ENCODE results near the gene DEPDC5. TPM values are rescaled to one million over a fixed set of nuclear protein-coding genes. Genes with fewer than 3 reads are reported as not detected.

DEPDC5 gene
- total RNA-seq, 1 donor from 2014 or later: 15.9 TPM

DNA sequence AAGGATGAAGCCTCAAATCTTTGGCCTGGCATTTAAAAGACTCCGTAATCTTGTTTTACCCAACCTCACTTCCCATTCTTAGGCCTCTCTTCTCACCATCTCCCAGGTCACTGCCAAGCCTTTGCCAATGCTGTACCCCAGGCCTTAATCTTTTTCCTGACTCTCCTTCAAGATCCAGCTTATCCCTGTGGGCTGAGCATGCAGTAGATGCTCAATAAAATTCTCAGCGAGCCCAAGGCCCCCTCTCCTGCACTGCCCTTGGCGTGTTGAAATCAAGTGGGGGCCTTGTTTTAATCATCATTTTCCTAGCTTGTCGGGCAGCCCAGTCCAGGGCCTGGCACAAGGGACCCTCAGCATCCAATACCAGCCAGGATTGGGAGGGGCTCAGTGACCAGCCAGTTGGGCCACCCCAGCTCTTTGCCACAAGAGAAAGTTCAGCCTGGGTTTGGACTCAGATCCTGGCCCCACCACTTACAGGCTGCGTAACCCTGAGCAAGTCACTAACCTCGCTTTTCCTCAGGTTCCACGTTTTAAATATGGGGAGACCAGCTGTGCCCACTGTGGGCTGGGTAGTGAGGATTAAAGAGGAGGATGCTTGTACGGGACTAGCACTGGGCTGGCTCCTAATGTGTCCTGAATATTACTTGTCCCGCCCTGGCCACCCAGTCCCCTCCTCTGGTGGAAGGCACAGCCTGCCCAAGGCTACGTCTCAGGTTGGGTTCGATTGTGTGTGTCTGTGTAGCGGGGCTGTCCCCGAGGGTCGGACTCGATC, 189.6 kb downstream of the DEPDC5 start:
- no peak for DNase-seq (ENCODE audit: low spot score in 2 of 2)
- FAIRE-seq: no peak

DNA sequence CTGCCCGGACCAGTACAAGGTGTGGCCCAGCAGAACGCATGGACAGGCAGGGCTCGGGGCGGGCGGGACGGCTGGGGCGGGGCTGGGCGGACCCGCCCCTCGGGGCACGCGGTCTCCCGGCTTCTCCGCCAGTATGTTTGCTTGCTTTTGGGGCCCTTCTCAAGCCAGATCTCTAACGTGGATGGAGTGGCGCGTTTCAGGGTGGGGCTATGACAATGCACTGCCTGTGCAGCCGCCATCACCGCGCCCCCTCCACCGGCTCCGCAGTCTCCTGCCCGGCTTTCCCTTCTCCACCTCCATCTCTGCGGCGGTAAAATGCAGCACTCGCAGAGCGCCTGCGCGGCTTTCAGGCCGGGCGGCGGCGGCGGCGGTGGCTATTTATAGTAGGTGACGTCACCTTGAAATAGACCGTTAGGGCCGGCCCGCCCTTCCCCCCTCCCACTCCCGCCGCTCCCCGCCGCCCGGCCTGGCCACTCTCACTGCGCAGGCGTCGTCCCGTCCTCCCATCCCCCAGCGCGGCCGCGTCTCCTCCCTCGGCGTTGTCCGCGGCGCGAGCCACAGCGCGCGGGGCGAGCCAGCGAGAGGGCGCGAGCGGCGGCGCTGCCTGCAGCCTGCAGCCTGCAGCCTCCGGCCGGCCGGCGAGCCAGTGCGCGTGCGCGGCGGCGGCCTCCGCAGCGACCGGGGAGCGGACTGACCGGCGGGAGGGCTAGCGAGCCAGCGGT, 190.3 kb downstream of the DEPDC5 start, which contains the start of gene YWHAH:
Gene YWHAH (plus strand): TSS at position 558 of the 722 bp plus-strand sequence. CDS start 199 bp downstream, outside the sequence.
- FAIRE-seq (no peak), DNase-seq (ENCODE audit: low spot score in 2 of 2) (peak; percentile 98 to 99)

- FAIRE-seq: no peak
- DNase-seq (ENCODE audit: low spot score in 2 of 2): peak; percentile 54 to 68
Observed at GRCh38 chr22:31944700-31945442, 191.1 kb downstream of the DEPDC5 start.

DNA sequence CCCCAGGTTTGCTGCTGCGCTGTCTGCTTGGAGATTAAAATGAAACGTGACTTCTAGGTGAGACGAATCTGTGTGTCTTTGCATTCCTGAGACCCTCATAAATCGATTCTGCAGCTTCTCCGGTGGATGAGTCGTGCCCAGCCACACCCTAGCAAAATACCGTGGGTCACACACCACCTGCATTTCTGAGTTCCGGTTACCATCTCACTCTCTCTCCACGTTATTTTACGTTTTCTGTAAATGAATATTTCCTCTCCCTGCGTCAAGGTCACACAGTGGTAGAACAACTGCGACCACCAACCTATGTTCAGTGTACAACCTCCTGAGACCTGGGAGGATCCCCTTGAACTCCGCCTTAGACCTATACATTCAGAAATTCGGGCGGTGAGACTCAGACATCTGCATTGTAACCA, 191.6 kb downstream of the DEPDC5 start:
- DNase-seq (ENCODE audit: low spot score in 2 of 2) (no peak), FAIRE-seq (no peak)

- DNase-seq (ENCODE audit: low spot score in 2 of 2) (no peak), FAIRE-seq (no peak)
Observed at GRCh38 chr22:31945971-31946680, 192.3 kb downstream of the DEPDC5 start.

DNA sequence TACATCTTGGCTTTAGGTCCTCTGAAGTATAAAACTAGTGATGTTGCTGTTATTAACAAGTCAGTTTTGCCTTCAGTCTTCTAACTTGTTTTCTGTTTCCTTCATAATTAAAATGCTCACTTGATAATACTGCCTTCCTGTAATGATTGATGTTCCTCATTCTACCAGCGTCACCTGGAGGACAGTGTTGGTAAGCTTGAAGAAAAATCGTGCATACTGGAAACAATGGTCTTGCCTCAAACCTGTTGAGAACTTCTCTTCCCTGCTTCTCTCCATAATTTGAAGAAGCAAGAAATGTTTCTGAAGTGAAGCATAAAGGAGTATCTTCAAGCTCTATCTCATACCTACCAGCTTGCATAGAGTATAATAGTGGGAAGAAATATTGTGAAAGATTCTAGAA, 193.5 kb downstream of the DEPDC5 start:
- FAIRE-seq: no peak

GRCh38 chr22:31948002-31948401, 194.2 kb downstream of the DEPDC5 start:
- no peak for DNase-seq (ENCODE audit: low spot score in 2 of 2)
- no peak for FAIRE-seq

More for the DNA sequence above, 193.5 kb downstream of the DEPDC5 start:
- no peak for DNase-seq (ENCODE audit: low spot score in 2 of 2)

DNA sequence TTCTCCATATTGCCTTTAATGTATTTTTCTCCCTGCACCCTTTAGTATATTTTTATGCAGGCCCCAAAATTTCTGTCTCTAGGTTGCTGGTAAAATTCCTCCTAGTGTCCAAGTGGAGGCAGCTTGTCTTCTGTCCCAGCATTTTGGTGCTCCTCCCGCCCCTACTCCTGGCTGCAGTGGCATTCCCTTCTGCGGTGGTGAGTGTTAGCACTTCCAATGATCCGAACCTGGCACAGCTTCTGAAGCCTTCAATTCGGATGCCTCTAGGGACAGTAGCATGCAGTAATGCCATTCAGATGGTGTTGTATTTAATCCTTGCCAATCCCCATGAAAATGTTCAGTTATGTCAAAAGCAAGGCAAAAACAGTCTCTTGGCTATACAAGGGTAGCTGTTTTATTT, 196.4 kb downstream of the DEPDC5 start:
- FAIRE-seq (no peak), DNase-seq (ENCODE audit: low spot score in 2 of 2) (no peak)

GRCh38 chr22:31951194-31952093, 197.6 kb downstream of the DEPDC5 start:
- FAIRE-seq (no peak), DNase-seq (ENCODE audit: low spot score in 2 of 2) (no peak)

GRCh38 chr22:31952094-31952401, 198.2 kb downstream of the DEPDC5 start:
- FAIRE-seq: no peak
- no peak for DNase-seq (ENCODE audit: low spot score in 2 of 2)

DNA sequence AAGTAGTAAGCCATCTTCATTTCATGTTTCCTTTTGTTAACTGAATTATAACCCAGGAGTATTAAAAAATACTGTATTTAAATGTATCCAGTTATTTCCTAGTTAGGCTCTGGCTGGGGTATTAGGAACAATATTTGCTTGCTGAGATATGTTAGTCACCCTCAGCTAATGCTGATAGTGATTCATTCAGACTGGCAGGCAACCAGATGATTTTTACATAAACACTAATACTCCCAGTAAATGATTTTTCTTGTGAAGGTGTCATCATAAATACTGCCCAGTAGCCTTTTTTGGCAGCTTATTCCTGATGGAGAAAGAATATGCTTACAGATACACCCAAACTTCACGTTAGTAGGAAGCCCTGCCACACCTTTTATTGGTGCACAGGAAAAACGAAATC, 198.7 kb downstream of the DEPDC5 start:
- DNase-seq (ENCODE audit: low spot score in 2 of 2) (no peak), FAIRE-seq (no peak)

GRCh38 chr22:31953261-31953660, 199.4 kb downstream of the DEPDC5 start:
- no peak for FAIRE-seq
- no peak for DNase-seq (ENCODE audit: low spot score in 2 of 2)

DNA sequence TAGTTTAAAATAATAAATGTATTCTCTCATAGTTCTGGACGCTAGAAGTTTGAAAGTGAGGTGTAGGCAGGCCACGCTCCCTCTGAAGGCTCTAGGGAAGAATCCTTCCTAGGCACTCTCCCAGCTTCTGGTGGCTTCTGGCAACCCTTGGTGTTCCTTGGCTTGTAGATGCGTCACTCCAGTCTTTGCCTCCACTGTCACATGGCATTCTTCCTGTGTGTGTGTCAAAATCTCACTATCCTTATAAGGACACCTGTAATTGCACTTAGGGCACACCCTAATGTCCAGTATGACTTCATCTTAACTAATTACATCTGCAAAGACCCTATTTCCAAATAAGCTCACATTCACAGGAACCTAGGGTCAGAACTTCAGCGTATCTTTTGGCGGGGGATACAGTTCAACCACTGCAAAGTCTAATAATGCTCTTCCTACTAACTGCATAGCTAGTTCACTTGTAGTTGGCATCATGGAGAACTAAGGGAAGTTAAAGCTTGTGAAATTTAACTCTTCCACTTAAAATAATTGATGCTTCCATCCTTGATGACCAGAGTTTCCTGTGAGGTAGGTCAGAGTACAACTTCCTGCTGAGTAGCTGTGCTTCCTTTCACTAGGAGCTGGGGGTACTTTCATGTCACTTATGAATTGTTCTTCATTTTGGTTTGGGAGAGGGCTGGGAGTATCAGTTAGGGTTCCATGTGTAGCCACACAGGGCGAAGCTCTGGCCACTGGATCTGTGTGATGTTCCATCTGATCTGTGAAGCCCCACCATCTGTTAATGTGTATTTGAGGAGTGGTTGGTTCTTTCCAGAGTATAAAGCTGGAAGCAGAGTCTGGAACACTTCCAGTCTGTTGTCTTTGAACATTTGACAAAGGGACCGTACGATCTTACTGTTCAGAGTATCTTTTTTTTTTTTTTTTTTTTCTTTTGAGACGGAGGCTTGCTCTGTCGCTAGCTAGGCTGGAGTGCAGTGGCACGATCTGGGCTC, 201.0 kb downstream of the DEPDC5 start:
- FAIRE-seq (no peak), DNase-seq (ENCODE audit: low spot score in 2 of 2) (no peak)

GRCh38 chr22:31956360-31956759, 202.5 kb downstream of the DEPDC5 start:
- FAIRE-seq (no peak), DNase-seq (ENCODE audit: low spot score in 2 of 2) (no peak)

Data from frontal cortex (tissue), 4 donors.